Mesothelial cell of epicardium (in vitro differentiated cells): ENCODE measurements around the gene PSMA6. TPM values are rescaled to one million over a fixed set of nuclear protein-coding genes. Genes with fewer than 3 reads are reported as not detected.

Source experiments
- DNase-seq, 2 experiments: peaks; one replicate each; pipeline ENCODE4 v3.0.0; 2021; ENCODE audit warnings: low spot score in 2 of 2; ENCODE audit not compliant: unreplicated experiment in 2 of 2
- H3K27ac Mint-ChIP-seq: 2 replicates; pipeline ENCODE4 v1.8.0; 2021; ENCODE audit warnings: mixed read lengths
- H3K27me3 Mint-ChIP-seq: 2 replicates; pipeline ENCODE4 v1.8.0; 2021; ENCODE audit warnings: low read depth, mixed read lengths
- H3K36me3 Mint-ChIP-seq: 2 replicates; pipeline ENCODE4 v1.8.0; 2021; ENCODE audit warnings: mixed read lengths
- H3K4me1 Mint-ChIP-seq: 2 replicates; pipeline ENCODE4 v1.8.0; 2021; ENCODE audit warnings: mixed read lengths
- H3K4me3 Mint-ChIP-seq: 2 replicates; pipeline ENCODE4 v1.8.0; 2021; ENCODE audit warnings: mild to moderate bottlenecking, moderate library complexity, mixed read lengths
- H3K9me3 Mint-ChIP-seq: 2 replicates; pipeline ENCODE4 v1.8.0; 2021; ENCODE audit warnings: mixed read lengths
- CTCF ChIP-seq: fragments of 200-600 bp; sonication (generic); IDR thresholded peaks from one replicate; pipeline ENCODE4 v1.5.0; 2021; ENCODE audit warnings: antibody characterized with exemption; ENCODE audit not compliant: unreplicated experiment
- total RNA-seq: library from RNA; stranded (reverse); gene quantifications from 3 replicates; pipeline ENCODE4 v1.2.1, GENCODE V29; 2021

PSMA6 gene
- total RNA-seq, 1 donor from 2014 or later = 156 TPM

- H3K36me3 Mint-ChIP-seq = peaks cover 21% of the 10 kb centered on the region
- no peak for DNase-seq
- TF ChIP-seq CTCF = no peak
- H3K27ac Mint-ChIP-seq = no peak overlapping the region
- peaks cover 13% of the 10 kb centered on the region for H3K9me3 Mint-ChIP-seq
- H3K4me1 Mint-ChIP-seq = peaks cover 9% of the 10 kb centered on the region
- no peaks in the 10 kb centered on the region for H3K27me3 Mint-ChIP-seq
- no peak overlapping the region for H3K4me3 Mint-ChIP-seq
Measured at GRCh38 chr14:35304812-35305462, 12.8 kb downstream of the PSMA6 start.

- no peak overlapping the region for H3K27ac Mint-ChIP-seq
- H3K36me3 Mint-ChIP-seq = peaks cover 25% of the 10 kb centered on the region
- DNase-seq = no peak
- H3K4me3 Mint-ChIP-seq = no peak overlapping the region
- H3K27me3 Mint-ChIP-seq = no peaks in the 10 kb centered on the region
- no peak for TF ChIP-seq CTCF
- peaks cover 13% of the 10 kb centered on the region for H3K9me3 Mint-ChIP-seq
- peaks cover 8% of the 10 kb centered on the region for H3K4me1 Mint-ChIP-seq
Measured at GRCh38 chr14:35305633-35306032, 13.5 kb downstream of the PSMA6 start.

- no peak for DNase-seq
- TF ChIP-seq CTCF = no peak
- Mint-ChIP-seq H3K9me3 (peaks cover 13% of the 10 kb centered on the region), H3K27ac (no peak overlapping the region), H3K36me3 (peaks cover 30% of the 10 kb centered on the region), H3K27me3 (no peaks in the 10 kb centered on the region), H3K4me3 (no peak overlapping the region), H3K4me1 (peaks cover 5% of the 10 kb centered on the region)
Measured at GRCh38 chr14:35306114-35306513, 13.9 kb downstream of the PSMA6 start.

GRCh38 chr14:35317820-35318219 is 25.6 kb downstream of the PSMA6 start:
- no peak overlapping the region for H3K4me3 Mint-ChIP-seq
- H3K9me3 Mint-ChIP-seq = no peaks in the 10 kb centered on the region
- no peak for TF ChIP-seq CTCF
- H3K4me1 Mint-ChIP-seq = no peaks in the 10 kb centered on the region
- no peaks in the 10 kb centered on the region for H3K27me3 Mint-ChIP-seq
- no peak for DNase-seq
- peaks cover 27% of the 10 kb centered on the region for H3K36me3 Mint-ChIP-seq
- no peak overlapping the region for H3K27ac Mint-ChIP-seq

GRCh38 chr14:35319509-35319908 is 27.3 kb downstream of the PSMA6 start:
- H3K27me3 Mint-ChIP-seq = no peaks in the 10 kb centered on the region
- H3K27ac Mint-ChIP-seq = peak overlapping the region; percentile 56
- H3K4me3 Mint-ChIP-seq = no peak overlapping the region
- TF ChIP-seq CTCF = no peak
- peaks cover 18% of the 10 kb centered on the region for H3K36me3 Mint-ChIP-seq
- H3K4me1 Mint-ChIP-seq = no peaks in the 10 kb centered on the region
- no peaks in the 10 kb centered on the region for H3K9me3 Mint-ChIP-seq
- no peak for DNase-seq

GRCh38 chr14:35320472-35320871 is 28.3 kb downstream of the PSMA6 start:
- no peak overlapping the region for H3K4me3 Mint-ChIP-seq
- peaks cover 10% of the 10 kb centered on the region for H3K36me3 Mint-ChIP-seq
- no peak overlapping the region for H3K27ac Mint-ChIP-seq
- DNase-seq = no peak
- H3K4me1 Mint-ChIP-seq = no peaks in the 10 kb centered on the region
- H3K27me3 Mint-ChIP-seq = no peaks in the 10 kb centered on the region
- H3K9me3 Mint-ChIP-seq = no peaks in the 10 kb centered on the region
- no peak for TF ChIP-seq CTCF
